WTC11 (cell line): Measurements from ENCODE around the gene CLEC10A. TPM values are rescaled to one million over a fixed set of nuclear protein-coding genes. Genes with fewer than 3 reads are reported as not detected.

Experiments
- ATAC-seq: fragments of 200-7000 bp; cut with Tn5 transposase; 2 replicates; pipeline ENCODE4 v1.10.0; 2021; ENCODE audit warnings: mild to moderate bottlenecking, moderate library complexity
- CTCF ChIA-PET: fragments of 300-600 bp; sonication (Branson Sonifier 250); formaldehyde crosslinking; loops from one replicate; lab custom pipeline; 2021; ENCODE audit warnings: antibody characterized with exemption; lab: Charles Lee
- POLR2A ChIA-PET: fragments of 350-600 bp; sonication (Branson Sonifier 250); formaldehyde crosslinking; loops from one replicate; lab custom pipeline; 2021; ENCODE audit warnings: antibody characterized with exemption; lab: Charles Lee
- DNase-seq: peaks from one replicate; pipeline ENCODE4 v3.0.0; 2021; ENCODE audit warnings: low spot score
- H3K27ac Mint-ChIP-seq: 2 replicates; pipeline ENCODE4 v1.8.0; 2021; ENCODE audit warnings: mixed read lengths
- H3K27me3 Mint-ChIP-seq: 2 replicates; pipeline ENCODE4 v1.8.0; 2021; ENCODE audit warnings: low read depth, mild to moderate bottlenecking, moderate library complexity, mixed read lengths
- H3K36me3 Mint-ChIP-seq: 2 replicates; pipeline ENCODE4 v1.8.0; 2021; ENCODE audit warnings: mixed read lengths
- H3K4me1 Mint-ChIP-seq: 2 replicates; pipeline ENCODE4 v1.8.0; 2022; ENCODE audit warnings: mixed read lengths
- H3K4me3 Mint-ChIP-seq: 2 replicates; pipeline ENCODE4 v1.8.0; 2021; ENCODE audit warnings: mild to moderate bottlenecking, moderate library complexity, mixed read lengths
- H3K9me3 Mint-ChIP-seq: 2 replicates; pipeline ENCODE4 v1.8.0; 2021; ENCODE audit warnings: mixed read lengths
- EMX1 ChIP-seq: fragments of 250-450 bp; sonication (Bioruptor Pico); IDR thresholded peaks from 2 replicates; pipeline ENCODE4 v1.8.0; 2021; ENCODE audit warnings: mild to moderate bottlenecking
- FOXJ3 ChIP-seq: sonication (generic); formaldehyde crosslinking; IDR thresholded peaks from 2 replicates; pipeline ENCODE4 v1.9.0; 2021; ENCODE audit warnings: missing genetic modification reagents, mild to moderate bottlenecking, borderline replicate concordance
- GRHL2 ChIP-seq: fragments of 250-450 bp; sonication (Bioruptor Pico); IDR thresholded peaks from 2 replicates; pipeline ENCODE4 v1.8.0; 2022; ENCODE audit warnings: mild to moderate bottlenecking, moderate library complexity; ENCODE audit not compliant: insufficient replicate concordance, severe bottlenecking
- KAT7 ChIP-seq: sonication (generic); formaldehyde crosslinking; IDR thresholded peaks from 2 replicates; pipeline ENCODE4 v1.8.1; 2023; ENCODE audit warnings: missing genetic modification reagents, mild to moderate bottlenecking, borderline replicate concordance
- MXD4 ChIP-seq: fragments of 250-450 bp; sonication (Bioruptor Pico); IDR thresholded peaks from 2 replicates; pipeline ENCODE4 v1.8.0; 2021; ENCODE audit warnings: mild to moderate bottlenecking, moderate library complexity, borderline replicate concordance
- NR1H2 ChIP-seq: sonication (generic); formaldehyde crosslinking; IDR thresholded peaks from 2 replicates; pipeline ENCODE4 v1.9.0; 2021; ENCODE audit warnings: mild to moderate bottlenecking, moderate library complexity, missing genetic modification reagents
- SMAD4 ChIP-seq: sonication (generic); formaldehyde crosslinking; IDR thresholded peaks from 2 replicates; pipeline ENCODE4 v1.8.0; 2022; ENCODE audit warnings: mild to moderate bottlenecking, missing genetic modification reagents
- ZBTB21 ChIP-seq: sonication (generic); formaldehyde crosslinking; IDR thresholded peaks from 2 replicates; pipeline ENCODE4 v1.8.1; 2023; ENCODE audit warnings: mild to moderate bottlenecking, missing genetic modification reagents, borderline replicate concordance
- ZNF263 ChIP-seq: sonication (generic); formaldehyde crosslinking; IDR thresholded peaks from 2 replicates; pipeline ENCODE4 v1.8.1; 2022; ENCODE audit warnings: low read depth, mild to moderate bottlenecking, moderate library complexity, missing genetic modification reagents
- ZNF423 ChIP-seq: fragments of 250-450 bp; sonication (Bioruptor Pico); IDR thresholded peaks from 2 replicates; pipeline ENCODE4 v2.1.2; 2022; ENCODE audit warnings: mild to moderate bottlenecking, moderate library complexity
- total RNA-seq: library from RNA; stranded (reverse); gene quantifications from 3 replicates; pipeline ENCODE4 v1.2.3, GENCODE V29; 2021
- TF ChIP-seq, protein P1 (sequence below): sonication (generic); formaldehyde crosslinking; conservative IDR thresholded peaks from 2 replicates; pipeline ENCODE4 v1.8.1; 2022; ENCODE audit warnings: mild to moderate bottlenecking, missing genetic modification reagents
- TF ChIP-seq, protein P2 (sequence below): sonication (generic); formaldehyde crosslinking; conservative IDR thresholded peaks from 2 replicates; pipeline ENCODE4 v1.8.1; 2023; ENCODE audit warnings: mild to moderate bottlenecking, low read depth, missing genetic modification reagents, moderate library complexity
- TF ChIP-seq, protein P3 (sequence below): sonication (generic); formaldehyde crosslinking; IDR thresholded peaks from 2 replicates; pipeline ENCODE4 v1.8.1; 2023; ENCODE audit warnings: mild to moderate bottlenecking, missing genetic modification reagents, borderline replicate concordance
- TF ChIP-seq, protein P4 (sequence below): fragments of 250-450 bp; sonication (Bioruptor Pico); IDR thresholded peaks from 2 replicates; pipeline ENCODE4 v1.9.0; 2021; ENCODE audit warnings: mild to moderate bottlenecking
- TF ChIP-seq, protein P5 (sequence below): sonication (generic); formaldehyde crosslinking; IDR thresholded peaks from 2 replicates; pipeline ENCODE4 v1.8.1; 2023; ENCODE audit warnings: mild to moderate bottlenecking, missing genetic modification reagents, moderate library complexity
- TF ChIP-seq, protein P6 (sequence below): fragments of 250-450 bp; sonication (Bioruptor Pico); IDR thresholded peaks from 2 replicates; pipeline ENCODE4 v1.9.0; 2021; ENCODE audit warnings: moderate library complexity, mild to moderate bottlenecking, inconsistent platforms, borderline replicate concordance

Gene CLEC10A
- total RNA-seq, 1 experiment from 2014 or later: not detected

DNA sequence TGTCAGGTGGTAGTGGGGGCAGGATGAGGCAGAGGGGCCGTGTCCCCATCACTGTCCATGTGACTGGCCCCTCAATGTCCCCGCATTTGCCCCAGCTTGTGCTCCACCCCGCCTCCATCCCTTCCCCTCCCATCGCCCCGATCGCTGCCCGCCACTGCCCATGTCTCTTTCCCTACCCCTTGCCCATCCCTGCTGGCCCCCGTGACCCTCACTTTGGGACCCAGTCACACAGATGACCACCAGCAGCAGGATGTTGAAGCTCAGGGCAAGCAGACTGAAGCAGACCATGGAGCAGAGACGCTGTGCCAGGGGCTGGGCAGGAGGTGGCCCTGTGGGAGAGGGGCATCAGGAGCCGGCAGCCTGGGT is 28.5 kb upstream of the CLEC10A start:
- DNase-seq (no peak), ATAC-seq (no peak)
- no peaks in the 10 kb centered on the region for H3K36me3 Mint-ChIP-seq
- no peak overlapping the region for H3K4me3 Mint-ChIP-seq
- ChIA-PET POLR2A (no interaction called here), CTCF (interaction anchor here (1.1 to 3.3 kb wide), 2 partner anchors 25 to 69 kb away, joined by 3 to 10 read pairs; no protein-coding TSS in a partner anchor)
- no peaks in the 10 kb centered on the region; the same call in 1 of the 2 replicates for H3K27me3 Mint-ChIP-seq
- peaks cover 5% of the 10 kb centered on the region for H3K9me3 Mint-ChIP-seq
- H3K4me1 Mint-ChIP-seq: peaks cover 16% of the 10 kb centered on the region
- TF ChIP-seq, protein P1, sequence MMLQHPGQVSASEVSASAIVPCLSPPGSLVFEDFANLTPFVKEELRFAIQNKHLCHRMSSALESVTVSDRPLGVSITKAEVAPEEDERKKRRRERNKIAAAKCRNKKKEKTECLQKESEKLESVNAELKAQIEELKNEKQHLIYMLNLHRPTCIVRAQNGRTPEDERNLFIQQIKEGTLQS (CRISPR knock-in tag): no peak
- no peak for TF ChIP-seq GRHL2 (CRISPR knock-in tag)
- no peak for TF ChIP-seq MXD4 (CRISPR knock-in tag)
- TF ChIP-seq, protein P2, sequence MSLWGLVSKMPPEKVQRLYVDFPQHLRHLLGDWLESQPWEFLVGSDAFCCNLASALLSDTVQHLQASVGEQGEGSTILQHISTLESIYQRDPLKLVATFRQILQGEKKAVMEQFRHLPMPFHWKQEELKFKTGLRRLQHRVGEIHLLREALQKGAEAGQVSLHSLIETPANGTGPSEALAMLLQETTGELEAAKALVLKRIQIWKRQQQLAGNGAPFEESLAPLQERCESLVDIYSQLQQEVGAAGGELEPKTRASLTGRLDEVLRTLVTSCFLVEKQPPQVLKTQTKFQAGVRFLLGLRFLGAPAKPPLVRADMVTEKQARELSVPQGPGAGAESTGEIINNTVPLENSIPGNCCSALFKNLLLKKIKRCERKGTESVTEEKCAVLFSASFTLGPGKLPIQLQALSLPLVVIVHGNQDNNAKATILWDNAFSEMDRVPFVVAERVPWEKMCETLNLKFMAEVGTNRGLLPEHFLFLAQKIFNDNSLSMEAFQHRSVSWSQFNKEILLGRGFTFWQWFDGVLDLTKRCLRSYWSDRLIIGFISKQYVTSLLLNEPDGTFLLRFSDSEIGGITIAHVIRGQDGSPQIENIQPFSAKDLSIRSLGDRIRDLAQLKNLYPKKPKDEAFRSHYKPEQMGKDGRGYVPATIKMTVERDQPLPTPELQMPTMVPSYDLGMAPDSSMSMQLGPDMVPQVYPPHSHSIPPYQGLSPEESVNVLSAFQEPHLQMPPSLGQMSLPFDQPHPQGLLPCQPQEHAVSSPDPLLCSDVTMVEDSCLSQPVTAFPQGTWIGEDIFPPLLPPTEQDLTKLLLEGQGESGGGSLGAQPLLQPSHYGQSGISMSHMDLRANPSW (CRISPR knock-in tag): no peak
- TF ChIP-seq ZNF263 (CRISPR knock-in tag): no peak
- TF ChIP-seq ZNF423: no peak
- TF ChIP-seq SMAD4: no peak
- no peak for TF ChIP-seq ZBTB21 (CRISPR knock-in tag)
- TF ChIP-seq NR1H2 (CRISPR knock-in tag): no peak
- TF ChIP-seq, protein P3, sequence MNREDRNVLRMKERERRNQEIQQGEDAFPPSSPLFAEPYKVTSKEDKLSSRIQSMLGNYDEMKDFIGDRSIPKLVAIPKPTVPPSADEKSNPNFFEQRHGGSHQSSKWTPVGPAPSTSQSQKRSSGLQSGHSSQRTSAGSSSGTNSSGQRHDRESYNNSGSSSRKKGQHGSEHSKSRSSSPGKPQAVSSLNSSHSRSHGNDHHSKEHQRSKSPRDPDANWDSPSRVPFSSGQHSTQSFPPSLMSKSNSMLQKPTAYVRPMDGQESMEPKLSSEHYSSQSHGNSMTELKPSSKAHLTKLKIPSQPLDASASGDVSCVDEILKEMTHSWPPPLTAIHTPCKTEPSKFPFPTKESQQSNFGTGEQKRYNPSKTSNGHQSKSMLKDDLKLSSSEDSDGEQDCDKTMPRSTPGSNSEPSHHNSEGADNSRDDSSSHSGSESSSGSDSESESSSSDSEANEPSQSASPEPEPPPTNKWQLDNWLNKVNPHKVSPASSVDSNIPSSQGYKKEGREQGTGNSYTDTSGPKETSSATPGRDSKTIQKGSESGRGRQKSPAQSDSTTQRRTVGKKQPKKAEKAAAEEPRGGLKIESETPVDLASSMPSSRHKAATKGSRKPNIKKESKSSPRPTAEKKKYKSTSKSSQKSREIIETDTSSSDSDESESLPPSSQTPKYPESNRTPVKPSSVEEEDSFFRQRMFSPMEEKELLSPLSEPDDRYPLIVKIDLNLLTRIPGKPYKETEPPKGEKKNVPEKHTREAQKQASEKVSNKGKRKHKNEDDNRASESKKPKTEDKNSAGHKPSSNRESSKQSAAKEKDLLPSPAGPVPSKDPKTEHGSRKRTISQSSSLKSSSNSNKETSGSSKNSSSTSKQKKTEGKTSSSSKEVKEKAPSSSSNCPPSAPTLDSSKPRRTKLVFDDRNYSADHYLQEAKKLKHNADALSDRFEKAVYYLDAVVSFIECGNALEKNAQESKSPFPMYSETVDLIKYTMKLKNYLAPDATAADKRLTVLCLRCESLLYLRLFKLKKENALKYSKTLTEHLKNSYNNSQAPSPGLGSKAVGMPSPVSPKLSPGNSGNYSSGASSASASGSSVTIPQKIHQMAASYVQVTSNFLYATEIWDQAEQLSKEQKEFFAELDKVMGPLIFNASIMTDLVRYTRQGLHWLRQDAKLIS: no peak
- TF ChIP-seq FOXJ3 (CRISPR knock-in tag): no peak
- TF ChIP-seq KAT7: no peak
- TF ChIP-seq, protein P4, sequence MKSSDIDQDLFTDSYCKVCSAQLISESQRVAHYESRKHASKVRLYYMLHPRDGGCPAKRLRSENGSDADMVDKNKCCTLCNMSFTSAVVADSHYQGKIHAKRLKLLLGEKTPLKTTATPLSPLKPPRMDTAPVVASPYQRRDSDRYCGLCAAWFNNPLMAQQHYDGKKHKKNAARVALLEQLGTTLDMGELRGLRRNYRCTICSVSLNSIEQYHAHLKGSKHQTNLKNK: no peak
- TF ChIP-seq, protein P5, sequence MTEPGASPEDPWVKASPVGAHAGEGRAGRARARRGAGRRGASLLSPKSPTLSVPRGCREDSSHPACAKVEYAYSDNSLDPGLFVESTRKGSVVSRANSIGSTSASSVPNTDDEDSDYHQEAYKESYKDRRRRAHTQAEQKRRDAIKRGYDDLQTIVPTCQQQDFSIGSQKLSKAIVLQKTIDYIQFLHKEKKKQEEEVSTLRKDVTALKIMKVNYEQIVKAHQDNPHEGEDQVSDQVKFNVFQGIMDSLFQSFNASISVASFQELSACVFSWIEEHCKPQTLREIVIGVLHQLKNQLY (CRISPR knock-in tag): no peak
- no peak for TF ChIP-seq EMX1 (CRISPR knock-in tag)
- TF ChIP-seq, protein P6, sequence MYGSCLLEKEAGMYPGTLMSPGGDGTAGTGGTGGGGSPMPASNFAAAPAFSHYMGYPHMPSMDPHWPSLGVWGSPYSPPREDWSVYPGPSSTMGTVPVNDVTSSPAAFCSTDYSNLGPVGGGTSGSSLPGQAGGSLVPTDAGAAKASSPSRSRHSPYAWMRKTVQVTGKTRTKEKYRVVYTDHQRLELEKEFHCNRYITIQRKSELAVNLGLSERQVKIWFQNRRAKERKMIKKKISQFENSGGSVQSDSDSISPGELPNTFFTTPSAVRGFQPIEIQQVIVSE (CRISPR knock-in tag): no peak
- no peak overlapping the region for H3K27ac Mint-ChIP-seq
